NCI-H2171 (cell line): ENCODE data around the gene GLRA3.
"Not testable (repeated sequence)": the region's sequence is repeated elsewhere in the genome, so short reads cannot be mapped to it uniquely, and the experiment has no call there.

Experiments used
- DNase-seq: peaks from one replicate; lab custom pipeline; 2025; lab: John Stamatoyannopoulos, UW

Gene GLRA3

DNA sequence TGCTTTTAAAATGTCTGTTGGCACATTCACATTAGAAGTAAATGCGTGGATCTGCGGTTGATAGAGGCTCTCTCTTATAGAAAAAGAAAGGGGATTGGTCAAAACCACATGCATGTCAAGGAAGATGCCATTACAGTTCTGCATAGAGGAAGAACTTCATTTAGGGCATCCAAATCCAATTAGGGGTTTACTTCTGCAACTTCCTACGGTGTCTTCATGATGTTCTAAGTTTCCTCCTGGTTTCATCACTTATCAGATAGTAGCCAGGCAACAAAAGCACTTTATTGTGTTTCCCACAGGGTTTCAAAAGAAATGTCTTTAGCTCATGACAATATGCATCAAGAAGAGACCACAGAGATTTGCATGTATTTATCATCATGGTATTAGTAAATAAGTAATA is 170.8 kb downstream of the GLRA3 start:
- no peak for DNase-seq

DNA sequence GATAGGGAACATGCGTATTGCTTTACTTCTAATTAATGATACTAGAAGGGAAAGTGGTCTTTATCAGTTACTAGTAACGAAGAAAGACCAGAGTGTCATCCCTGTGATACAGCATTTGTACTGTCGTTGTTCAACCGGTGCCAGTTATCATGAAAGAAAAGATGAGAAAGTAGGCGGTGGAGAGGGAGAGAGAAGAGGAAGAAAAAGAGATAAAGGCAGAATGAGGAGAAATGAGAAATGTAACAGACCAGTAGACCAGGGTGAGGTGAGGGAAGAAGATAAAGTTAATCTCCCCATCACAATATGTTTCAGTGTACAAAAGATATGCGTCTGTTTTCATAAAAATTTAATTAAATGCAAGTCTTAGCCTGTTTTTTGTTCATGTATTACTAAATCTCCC is 171.6 kb downstream of the GLRA3 start:
- no peak for DNase-seq

DNA sequence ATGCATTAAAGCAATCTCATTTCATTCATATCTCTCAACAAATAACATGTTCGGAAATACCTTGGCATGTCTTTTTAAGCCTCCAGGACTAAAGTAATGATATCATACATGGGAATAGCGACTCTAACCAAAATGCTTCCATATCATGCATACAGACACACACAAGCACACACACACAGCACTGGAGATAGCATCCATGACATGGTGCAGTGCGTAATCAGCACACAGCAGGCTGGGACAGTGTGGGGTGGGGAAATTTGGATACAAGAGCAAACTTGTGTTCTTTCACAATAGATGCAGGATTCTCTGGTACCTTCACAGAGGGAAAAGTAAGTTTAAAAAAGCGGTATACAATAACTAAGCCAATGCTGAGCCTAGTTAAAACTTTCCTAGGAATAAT is 174.4 kb downstream of the GLRA3 start:
- no peak for DNase-seq

DNA sequence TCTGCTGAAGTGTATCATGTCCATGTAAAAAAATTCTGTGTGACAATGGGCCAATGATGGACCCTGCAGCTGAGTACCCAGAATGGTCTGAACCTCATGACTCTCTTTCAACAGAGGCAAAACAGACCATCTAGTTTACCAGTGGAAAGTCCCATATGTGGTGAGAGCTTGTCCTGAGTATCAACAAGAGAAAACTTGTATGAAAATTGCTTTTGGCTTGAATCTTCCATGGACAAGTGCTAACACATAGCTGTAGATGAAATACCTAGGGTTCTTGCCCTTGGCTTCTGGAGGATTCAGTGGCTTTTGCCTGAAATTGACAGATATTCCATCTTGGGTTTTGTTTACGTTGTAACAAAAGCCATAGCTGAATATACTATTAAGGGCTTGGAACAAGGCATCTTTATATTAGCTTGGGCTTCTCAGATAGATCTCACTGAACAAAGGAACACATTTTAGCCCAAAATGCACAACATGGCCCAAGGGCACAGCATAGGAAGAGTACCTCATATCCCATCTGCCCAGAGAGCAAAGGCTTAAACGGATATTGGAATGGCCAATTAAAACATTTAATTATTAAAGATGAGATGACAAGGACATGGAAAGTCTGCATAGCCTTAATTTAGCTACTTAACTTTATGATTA is 178.2 kb downstream of the GLRA3 start:
- no peak for DNase-seq

DNA sequence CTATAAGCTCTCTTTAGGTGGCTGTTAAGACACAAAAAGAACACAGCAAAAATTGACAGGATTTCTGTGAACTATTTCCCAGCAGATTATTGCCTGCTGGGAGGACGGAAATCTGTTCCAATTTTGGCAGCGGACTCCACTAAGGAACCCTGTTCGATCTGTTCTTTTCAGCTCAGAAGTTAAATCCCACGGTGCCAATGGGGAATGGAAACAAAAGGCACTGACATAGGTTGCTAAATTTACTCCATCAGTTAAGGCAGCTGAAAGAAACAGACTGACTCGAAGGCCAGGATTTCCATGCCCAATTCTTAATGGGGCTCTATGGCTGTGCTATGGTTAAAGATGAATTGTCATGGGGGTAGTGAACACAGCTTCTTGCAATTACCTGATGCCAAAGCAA is 180.2 kb downstream of the GLRA3 start:
- no peak for DNase-seq

DNA sequence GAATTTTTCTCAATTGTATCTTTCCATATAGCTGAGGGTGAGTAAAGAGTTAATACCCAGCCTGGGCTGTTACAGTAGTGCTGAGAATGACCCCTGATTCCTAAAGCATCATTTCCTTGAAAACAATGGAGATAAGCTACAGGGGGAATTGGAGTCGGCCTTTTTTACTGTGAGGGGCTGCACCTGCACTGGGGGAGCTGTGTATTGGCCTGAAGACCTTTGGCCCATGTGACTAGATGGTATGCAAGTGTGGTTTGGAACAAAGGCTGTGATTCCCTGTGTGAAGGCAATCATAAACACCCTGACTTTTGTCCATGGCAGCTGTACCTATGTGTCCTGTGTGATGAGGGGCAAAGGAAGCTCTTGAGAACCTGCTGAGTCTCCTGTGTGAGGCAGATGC is 182.7 kb downstream of the GLRA3 start:
- no peak for DNase-seq

DNA sequence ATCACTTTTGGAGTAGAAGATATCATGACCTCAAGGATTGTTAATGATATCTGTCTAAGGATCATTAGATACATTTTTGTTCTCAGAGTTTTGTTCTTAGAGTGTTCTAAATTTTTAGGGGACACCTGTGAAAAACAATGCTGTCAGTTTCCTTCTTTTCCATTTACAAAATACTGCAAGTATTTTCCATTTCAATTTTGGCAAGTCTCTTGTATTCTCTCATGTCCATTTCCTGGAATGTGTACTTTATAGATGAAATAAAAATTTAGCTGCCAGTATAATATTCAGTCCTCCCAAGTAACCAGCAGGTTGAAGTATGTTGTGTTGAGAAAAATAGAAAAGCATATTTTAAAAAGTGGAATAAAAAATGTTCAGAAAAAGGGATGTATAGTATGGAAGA is 188.9 kb downstream of the GLRA3 start:
- no peak for DNase-seq

DNA sequence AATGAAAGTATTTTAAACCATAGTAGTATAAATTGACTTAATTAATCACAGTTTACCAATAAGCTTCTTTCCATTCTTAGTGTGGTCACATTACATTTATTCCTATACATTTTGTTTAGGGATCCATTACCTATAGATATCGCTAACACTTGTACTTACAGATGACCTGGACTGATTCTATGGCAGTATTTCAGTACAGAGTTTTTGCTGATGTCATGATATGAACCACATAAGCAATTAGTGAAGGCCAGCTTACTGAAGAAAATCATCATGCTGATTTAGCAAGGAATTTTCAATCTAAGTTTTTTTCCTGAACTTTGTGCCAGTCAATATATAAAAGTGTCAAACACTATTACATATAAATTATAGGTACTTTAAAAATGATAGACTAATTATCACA is 193.3 kb downstream of the GLRA3 start:
- no peak for DNase-seq

DNA sequence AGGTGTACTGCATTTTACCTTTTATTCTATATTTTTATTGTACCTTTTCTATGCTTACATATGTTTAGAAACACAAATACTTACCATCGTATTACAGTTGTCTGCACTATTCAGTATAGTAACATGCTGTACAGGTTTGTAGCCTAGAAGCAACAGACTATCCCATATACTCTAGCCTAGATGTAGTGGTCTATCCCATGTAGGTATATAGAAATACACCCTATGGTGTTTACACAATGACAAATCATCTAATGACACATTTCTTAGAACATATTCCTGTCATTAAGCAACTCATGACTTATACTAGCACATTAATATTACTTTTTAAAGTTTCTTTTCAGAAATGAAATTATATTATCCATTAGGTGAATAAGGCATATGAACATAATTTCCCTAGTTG is 195.6 kb downstream of the GLRA3 start:
- no peak for DNase-seq

DNA sequence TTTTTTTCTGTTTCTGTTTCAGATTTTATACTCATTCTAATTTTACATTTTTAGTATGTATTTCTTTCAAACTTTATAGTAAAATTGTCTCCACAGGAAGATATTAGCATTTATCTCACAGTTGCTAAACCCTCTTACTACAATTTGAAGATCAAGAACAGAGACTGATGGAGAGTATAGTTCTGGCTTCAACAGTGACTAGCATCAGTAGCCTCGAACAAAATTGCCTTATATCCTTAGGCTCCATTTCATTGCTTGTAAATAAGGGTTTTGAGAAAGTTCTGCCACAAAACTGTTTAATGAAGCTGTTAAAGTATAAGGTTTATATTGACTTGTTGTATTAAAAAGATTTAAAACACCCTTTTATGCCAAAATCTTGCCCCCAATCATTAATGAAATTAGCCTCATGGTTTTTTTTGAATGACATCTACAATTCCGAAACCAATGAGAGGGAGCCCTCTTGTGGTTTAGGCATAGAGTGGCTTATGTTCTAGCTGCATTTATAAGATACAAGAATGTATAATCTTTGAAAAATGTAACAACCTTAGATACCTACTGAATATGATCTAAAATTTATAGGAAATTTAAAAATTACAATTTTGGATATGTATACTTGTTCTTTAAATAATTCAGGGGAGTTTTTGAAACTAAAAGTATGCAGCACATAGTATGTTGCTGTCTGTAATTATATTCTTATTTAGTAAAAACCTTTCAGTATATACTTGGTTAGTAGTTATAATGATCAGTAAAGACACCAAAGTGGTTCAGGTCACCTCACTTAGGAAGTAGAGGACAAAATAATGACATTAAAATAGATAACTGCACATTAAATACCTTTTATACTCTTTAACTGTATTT is 196.9 kb downstream of the GLRA3 start:
- no peak for DNase-seq

DNA sequence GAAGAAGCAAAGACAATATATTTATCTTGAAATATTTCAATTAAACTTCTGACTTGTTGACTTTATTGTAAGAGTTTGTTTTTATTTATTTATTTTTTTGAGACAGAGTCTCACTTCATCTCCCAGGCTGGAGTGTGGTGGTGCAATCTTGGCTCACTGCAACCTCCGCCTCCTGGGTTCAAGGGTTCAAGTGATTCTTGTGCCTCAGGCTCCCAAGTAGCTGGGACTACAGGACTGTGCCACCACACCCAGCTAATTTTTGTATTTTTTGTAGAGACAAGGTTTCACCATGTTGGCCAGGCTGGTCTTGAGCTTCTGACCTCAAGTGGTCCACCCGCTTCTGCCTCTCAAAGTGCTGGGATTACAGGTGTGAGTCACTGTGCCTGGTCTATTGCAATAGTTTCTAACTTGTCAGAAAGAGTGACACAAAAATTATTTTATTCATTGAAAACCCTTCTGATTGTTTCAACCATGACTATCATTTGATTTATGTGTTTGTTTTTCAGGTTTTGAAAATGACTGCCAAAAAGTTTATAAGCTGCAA is 199.1 kb downstream of the GLRA3 start:
- not testable (repeated sequence) for DNase-seq

DNA sequence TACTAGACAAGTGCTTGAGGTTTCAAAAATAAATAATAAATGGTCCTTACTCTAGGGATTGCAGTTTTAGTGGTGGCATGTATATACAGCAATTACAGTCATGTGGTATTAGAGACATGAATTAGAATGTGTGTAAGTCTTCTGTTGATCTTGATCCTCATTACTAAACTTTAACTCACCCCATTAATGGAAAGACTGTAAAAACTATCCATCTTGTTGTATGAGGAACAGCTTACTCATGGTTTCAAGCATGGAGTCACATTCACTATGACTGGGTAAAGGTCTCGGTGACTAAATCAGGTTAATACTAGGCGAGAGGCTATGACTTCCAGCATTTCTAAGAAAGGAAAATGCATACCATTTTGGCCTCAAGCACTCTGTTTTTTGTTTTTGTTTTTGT is 199.8 kb downstream of the GLRA3 start:
- DNase-seq: no peak

DNA sequence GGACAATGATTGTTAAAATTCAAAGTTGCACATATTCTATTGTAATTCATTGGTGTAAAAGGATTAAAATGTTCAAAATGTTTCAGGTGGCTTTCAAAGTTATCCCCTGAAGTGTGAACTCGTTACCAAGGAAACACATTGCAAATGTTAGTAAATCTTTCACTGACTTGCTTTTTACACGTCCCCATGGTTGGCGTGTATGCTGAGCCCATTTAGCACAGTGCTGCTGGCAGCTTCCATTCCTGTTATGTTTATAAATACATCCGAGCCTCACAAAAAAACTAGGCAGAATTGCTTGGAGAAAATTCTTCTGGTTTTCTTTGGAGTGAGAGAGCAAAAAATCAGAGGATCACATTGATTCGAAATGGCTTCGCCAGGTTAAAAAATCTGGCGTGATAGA is 200.9 kb downstream of the GLRA3 start:
- no peak for DNase-seq

DNA sequence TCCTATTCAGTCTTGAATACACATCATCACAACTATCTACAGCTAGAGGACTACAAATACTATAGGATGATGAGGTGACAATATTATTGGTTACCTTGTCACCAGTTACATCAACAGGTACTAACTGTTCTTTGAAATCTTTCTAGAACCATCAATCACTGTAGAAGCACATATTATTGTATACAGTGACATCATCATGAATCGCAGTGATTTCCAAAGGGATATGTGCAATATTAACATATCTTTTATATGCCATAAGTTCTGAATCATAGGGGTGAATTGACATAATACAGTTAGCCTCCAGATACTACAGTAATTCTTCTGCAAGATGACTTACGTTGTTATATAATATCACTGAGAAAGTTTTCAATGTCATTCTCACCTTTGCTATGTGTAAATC is 201.6 kb downstream of the GLRA3 start:
- DNase-seq: no peak

DNA sequence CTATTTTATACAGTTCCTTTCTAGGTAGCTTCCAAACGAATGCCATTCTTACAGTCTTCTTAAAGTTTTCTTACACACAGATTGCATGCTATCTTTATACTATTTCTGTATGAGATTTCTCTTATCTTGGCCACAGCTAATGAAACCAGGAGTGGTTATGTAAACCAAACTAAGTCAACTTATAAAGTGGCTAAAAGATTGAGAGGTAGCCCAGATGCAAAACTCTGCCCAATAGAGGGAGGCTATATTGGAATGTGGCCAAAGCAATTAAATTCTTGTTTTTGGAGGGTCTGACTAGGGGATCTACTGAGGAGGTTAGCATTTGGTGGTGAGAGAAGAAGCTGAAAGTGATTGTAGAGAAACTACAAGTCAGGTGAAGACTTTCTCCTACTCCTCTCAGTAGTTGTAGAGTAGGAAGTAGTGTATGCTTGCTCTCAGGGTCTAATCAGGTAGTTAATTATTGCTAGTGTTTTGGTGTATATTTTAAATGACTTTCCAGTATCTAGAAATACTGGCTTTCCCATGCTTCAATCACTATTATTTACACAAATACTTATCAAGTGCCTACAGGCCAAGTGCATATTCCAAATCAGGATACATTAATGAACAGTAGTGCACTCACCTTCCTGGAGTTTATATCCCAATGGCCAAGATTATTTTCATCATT is 202.6 kb downstream of the GLRA3 start:
- DNase-seq: no peak

DNA sequence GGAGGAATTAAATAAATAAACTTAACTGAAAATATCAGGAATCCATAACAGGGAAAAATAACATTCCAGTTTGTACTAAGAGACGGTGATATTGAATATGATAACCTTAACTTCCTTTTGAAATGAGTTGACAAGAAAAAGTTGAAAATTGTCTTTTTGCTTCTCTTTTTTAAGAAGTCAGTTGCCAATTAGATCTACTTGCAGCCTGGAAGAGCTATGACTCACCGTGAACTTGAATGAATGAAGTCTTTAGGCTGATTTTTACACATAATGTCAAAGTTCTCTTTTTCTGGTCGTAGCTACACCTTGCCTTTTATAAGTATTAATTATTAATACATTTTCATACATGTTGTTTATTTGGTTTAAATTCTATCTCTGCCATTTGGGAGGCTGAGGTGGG is 212.4 kb downstream of the GLRA3 start:
- DNase-seq: no peak

DNA sequence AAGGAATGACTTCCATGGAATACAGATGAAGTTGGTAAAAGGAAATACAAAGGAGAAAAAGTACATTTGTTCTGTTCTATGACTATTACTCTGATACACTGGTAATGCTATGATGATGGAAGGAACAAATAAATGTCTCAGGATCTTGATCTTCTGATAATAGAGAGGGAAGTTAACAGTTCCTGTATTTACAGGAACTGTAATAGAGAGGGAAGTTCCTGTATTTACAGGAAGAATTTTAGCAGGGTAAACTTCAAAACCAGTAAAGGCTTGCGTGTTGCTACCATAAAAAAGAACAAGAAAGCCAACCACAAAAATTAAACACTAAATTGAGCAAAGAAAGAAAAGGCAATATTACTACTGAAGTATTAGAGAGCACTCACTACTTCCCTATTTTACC is 215.1 kb downstream of the GLRA3 start:
- DNase-seq: no peak

DNA sequence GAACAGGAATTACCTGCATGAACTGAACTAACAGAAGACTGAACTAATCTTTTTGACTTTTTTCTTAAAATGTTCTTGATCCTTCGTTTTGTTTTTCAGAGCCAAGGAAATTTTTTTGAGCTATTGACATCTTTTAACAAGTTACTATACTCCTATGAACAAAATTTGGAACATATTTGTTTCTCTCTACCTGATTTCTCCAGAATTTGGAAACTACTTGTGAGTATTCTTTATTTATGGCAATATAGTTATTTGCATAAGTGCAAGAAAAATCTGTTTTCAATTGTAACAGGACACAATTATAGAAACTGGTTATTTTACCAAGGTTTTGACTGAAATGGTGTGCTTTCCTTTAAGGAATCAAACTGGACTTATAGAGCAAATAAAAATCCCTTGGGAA is 217.3 kb downstream of the GLRA3 start:
- no peak for DNase-seq

DNA sequence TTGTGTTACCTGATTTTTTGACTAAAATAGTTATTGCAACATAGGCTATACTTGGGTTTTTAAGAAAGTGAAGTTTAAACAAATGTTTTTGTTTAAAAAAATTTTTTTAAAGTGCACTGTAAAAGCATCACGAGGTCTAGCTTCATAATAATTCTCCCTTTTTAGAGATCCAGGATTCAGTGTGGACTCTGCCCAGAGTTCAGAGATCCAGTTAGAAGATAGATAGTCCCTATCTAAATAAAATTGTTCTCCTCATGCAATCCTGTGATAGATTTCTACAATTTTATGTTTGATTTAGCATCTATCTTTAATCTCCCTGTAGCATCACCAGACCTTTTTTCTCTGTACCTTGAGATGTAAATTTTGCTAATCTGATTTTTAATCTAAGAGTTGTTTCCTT is 221.3 kb downstream of the GLRA3 start:
- DNase-seq: no peak

DNA sequence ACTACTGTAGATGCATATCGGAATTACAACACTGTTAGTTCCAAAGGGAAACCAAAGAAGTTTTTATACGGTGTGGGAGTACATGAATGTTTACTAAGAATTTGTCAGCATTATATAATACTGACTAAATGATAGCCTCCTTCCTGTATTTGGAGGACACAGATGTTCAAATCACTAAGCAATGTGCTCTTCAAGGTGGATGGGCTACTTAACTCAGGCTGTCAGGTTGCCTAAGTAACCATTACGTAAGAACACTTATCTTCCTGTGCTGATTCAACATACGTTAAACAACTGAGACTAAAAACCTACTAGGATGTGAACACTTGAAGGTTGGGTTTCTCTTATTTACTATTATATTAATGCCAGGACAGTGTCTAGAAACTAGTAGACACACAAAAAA is 224.8 kb downstream of the GLRA3 start:
- no peak for DNase-seq

DNA sequence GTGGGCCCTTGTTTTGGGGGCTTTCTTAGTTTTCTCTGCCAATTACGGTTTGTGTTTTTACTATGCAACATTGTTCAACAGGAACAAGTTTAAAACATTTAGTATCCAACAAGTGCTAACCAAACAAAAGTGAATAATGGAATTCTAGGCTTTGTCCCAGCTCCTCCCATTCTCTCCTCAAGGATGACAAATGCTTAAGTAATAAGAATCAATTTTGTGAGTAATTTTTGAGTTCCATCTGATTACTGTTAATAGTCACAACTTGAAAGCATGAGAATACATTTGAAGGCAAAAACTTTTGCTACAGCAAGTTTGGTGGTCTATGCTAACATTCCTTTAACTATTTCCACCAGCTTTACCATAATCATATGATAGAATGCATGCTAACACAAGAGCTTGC is 228.7 kb downstream of the GLRA3 start:
- no peak for DNase-seq

DNA sequence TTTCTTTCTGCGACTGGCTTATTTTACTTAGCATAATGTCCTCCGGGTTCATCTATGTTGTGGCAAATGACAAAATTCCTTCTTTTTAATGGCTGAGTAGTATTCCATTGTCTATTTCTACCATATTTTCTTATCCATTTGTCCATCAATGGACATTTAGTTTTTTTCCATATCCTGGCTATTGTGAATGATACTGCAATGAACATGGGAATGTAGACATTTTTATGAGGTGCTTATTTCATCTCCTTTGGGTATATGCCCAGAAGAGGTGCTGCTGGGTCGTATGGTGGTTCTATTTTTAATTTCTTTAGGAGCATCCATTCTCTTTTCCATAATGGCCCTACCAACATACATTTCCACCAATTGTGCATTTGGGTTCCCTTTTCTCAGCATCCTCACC is 230.2 kb downstream of the GLRA3 start:
- DNase-seq: no peak

DNA sequence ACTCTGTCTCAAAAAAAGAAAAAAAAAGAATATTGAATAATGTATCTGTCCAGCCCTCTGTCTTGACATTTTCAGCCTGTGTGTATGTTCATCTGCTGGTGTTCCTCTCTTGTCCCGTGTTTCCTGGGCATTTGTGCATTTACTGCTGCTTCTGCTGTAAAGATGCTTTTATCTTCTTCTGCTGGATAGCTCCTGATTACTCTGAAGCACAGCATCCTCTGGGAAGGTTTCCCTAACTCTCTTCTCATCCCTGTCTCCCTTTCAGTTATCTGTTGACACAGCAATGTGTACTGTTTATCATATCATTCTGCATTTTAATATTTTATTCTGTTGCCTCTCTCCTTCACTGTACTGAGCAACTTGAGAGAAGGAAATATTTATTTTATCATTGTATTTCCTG is 232.5 kb downstream of the GLRA3 start:
- no peak for DNase-seq
